Measurements from ENCODE around the gene METRNL.

DNA sequence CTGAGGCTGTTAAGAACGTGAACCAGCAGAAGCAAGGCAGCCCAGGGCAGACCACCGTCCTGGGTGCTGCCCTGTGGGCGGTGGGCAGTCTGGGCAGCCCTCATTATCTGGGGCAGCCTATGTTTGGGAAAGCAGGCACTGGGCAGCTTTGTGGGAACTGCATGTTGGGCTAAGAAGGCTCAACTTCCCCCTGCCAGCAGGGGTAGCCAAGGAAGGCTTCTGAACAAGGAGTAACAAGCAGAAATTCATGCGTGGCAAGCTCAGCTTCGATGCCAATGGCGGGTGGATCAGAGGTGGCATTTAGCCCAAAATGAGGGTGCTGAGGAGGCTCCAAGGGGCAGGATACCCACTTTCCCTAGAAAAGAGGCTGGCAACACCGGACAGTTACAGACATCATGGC is 42.7 kb upstream of the METRNL start:
- TF ChIP-seq, protein P1, sequence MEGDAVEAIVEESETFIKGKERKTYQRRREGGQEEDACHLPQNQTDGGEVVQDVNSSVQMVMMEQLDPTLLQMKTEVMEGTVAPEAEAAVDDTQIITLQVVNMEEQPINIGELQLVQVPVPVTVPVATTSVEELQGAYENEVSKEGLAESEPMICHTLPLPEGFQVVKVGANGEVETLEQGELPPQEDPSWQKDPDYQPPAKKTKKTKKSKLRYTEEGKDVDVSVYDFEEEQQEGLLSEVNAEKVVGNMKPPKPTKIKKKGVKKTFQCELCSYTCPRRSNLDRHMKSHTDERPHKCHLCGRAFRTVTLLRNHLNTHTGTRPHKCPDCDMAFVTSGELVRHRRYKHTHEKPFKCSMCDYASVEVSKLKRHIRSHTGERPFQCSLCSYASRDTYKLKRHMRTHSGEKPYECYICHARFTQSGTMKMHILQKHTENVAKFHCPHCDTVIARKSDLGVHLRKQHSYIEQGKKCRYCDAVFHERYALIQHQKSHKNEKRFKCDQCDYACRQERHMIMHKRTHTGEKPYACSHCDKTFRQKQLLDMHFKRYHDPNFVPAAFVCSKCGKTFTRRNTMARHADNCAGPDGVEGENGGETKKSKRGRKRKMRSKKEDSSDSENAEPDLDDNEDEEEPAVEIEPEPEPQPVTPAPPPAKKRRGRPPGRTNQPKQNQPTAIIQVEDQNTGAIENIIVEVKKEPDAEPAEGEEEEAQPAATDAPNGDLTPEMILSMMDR (IDR thresholded peaks at IDR 0.05): no peak
- no peak for TF ChIP-seq POLR2A (IDR thresholded peaks at IDR 0.05)

Data from esophagus squamous epithelium (tissue), 4 donors.